MM.1S (cell line): Measurements from ENCODE around the gene LMOD3.

Experiments used
- DNase-seq: peaks from one replicate; pipeline ENCODE4 v3.0.0-alpha.2; 2015
- H2AFZ ChIP-seq: fragments of 300-600 bp; sonication (generic); 2 replicates; pipeline ENCODE4 v1.6.0; 2016; ENCODE audit warnings: antibody characterized with exemption, low read length
- H3F3A ChIP-seq: fragments of 300-600 bp; sonication (generic); 2 replicates; pipeline ENCODE4 v1.6.1; 2016; ENCODE audit warnings: mild to moderate bottlenecking, antibody characterized with exemption, low read length, moderate library complexity, mixed read lengths; ENCODE audit not compliant: insufficient read depth
- H3K27ac ChIP-seq: fragments of 300-600 bp; sonication (generic); 2 replicates; pipeline ENCODE4 v1.5.1; 2016; ENCODE audit warnings: mild to moderate bottlenecking, low read length
- H3K27me3 ChIP-seq: fragments of 300-600 bp; sonication (generic); replicated peaks from 2 replicates; pipeline ENCODE4 v1.6.0; 2016; ENCODE audit warnings: low read length; ENCODE audit not compliant: insufficient read depth
- H3K36me3 ChIP-seq: fragments of 300-600 bp; sonication (generic); replicated peaks from 2 replicates; pipeline ENCODE4 v1.6.1; 2016; ENCODE audit warnings: mild to moderate bottlenecking, low read length, mixed read lengths; ENCODE audit not compliant: insufficient read depth
- H3K4me1 ChIP-seq: fragments of 300-600 bp; sonication (generic); 2 replicates; pipeline ENCODE4 v1.6.1; 2016; ENCODE audit warnings: low read length, mixed read lengths
- H3K4me2 ChIP-seq: fragments of 300-600 bp; sonication (generic); 2 replicates; pipeline ENCODE4 v1.6.0; 2016; ENCODE audit warnings: low read depth, low read length
- H3K4me3 ChIP-seq: fragments of 300-600 bp; sonication (generic); 2 replicates; pipeline ENCODE4 v1.5.1; 2016; ENCODE audit warnings: low read length, mixed read lengths
- H3K79me2 ChIP-seq: fragments of 300-600 bp; sonication (generic); 2 replicates; pipeline ENCODE4 v1.6.1; 2016; ENCODE audit warnings: mixed run types, low read length, mixed read lengths
- H3K9ac ChIP-seq: fragments of 300-600 bp; sonication (generic); 2 replicates; pipeline ENCODE4 v1.6.1; 2016; ENCODE audit warnings: low read length, mixed read lengths
- H3K9me2 ChIP-seq: fragments of 300-600 bp; sonication (generic); replicated peaks from 2 replicates; pipeline ENCODE4 v1.6.1; 2016; ENCODE audit warnings: mild to moderate bottlenecking, low read length, mixed read lengths; ENCODE audit not compliant: insufficient read depth
- H3K9me3 ChIP-seq: fragments of 300-600 bp; sonication (generic); replicated peaks from 2 replicates; pipeline ENCODE4 v1.6.1; 2016; ENCODE audit warnings: mild to moderate bottlenecking, low read length, mixed read lengths; ENCODE audit not compliant: insufficient read depth
- H4K20me1 ChIP-seq: fragments of 300-600 bp; sonication (generic); 2 replicates; pipeline ENCODE4 v1.6.1; 2016; ENCODE audit warnings: mild to moderate bottlenecking, low read length, moderate library complexity, mixed read lengths; ENCODE audit not compliant: insufficient read depth
- CTCF ChIP-seq: fragments of 300-600 bp; sonication (generic); IDR thresholded peaks from 2 replicates; pipeline ENCODE4 v1.5.1; 2016; ENCODE audit warnings: antibody characterized with exemption, low read length, mixed read lengths
- EZH2 ChIP-seq: fragments of 300-600 bp; sonication (generic); optimal IDR thresholded peaks from 2 replicates; pipeline ENCODE3; 2017; ENCODE audit warnings: low read depth, mild to moderate bottlenecking, antibody characterized with exemption, low read length, mixed read lengths
- EZH2phosphoT487 ChIP-seq: fragments of 300-600 bp; sonication (generic); IDR thresholded peaks from 2 replicates; pipeline ENCODE4 v1.6.1; 2018; ENCODE audit warnings: antibody characterized with exemption, low read length

The LMOD3 gene

GRCh38 chr3:69164296-69164695 is 41.9 kb upstream of the LMOD3 start:
- Histone ChIP-seq H3K4me1 (no peaks in the 10 kb centered on the region), H3K79me2 (no peaks in the 10 kb centered on the region), H2AFZ (no peak overlapping the region), H3K36me3 (no peaks in the 10 kb centered on the region), H3K4me2 (no peak overlapping the region), H3K27ac (no peak overlapping the region), H3K9me2 (no peaks in the 10 kb centered on the region), H3K9me3 (no peaks in the 10 kb centered on the region), H3F3A (no peaks in the 10 kb centered on the region), H3K27me3 (no peaks in the 10 kb centered on the region), H3K9ac (no peak overlapping the region), H4K20me1 (no peaks in the 10 kb centered on the region), H3K4me3 (no peak overlapping the region)
- TF ChIP-seq EZH2 (no peak), CTCF (no peak), EZH2phosphoT487 (no peak)
- no peak for DNase-seq

GRCh38 chr3:69162308-69162980 is 40.0 kb upstream of the LMOD3 start:
- no peak overlapping the region for H2AFZ ChIP-seq
- no peak for TF ChIP-seq EZH2phosphoT487
- H3K9ac ChIP-seq: no peak overlapping the region
- H4K20me1 ChIP-seq: no peaks in the 10 kb centered on the region
- no peaks in the 10 kb centered on the region for H3K9me3 ChIP-seq
- H3K9me2 ChIP-seq: no peaks in the 10 kb centered on the region
- no peaks in the 10 kb centered on the region for H3K4me1 ChIP-seq
- H3F3A ChIP-seq: no peaks in the 10 kb centered on the region
- no peak for DNase-seq
- no peak overlapping the region for H3K4me2 ChIP-seq
- no peaks in the 10 kb centered on the region for H3K79me2 ChIP-seq
- no peak overlapping the region for H3K4me3 ChIP-seq
- H3K27me3 ChIP-seq: no peaks in the 10 kb centered on the region
- H3K36me3 ChIP-seq: no peaks in the 10 kb centered on the region
- no peak overlapping the region for H3K27ac ChIP-seq

- Histone ChIP-seq H3K79me2 (no peaks in the 10 kb centered on the region), H3K9me3 (no peaks in the 10 kb centered on the region), H3K9me2 (no peaks in the 10 kb centered on the region), H3K4me3 (no peak overlapping the region), H3K4me2 (no peak overlapping the region), H3F3A (no peaks in the 10 kb centered on the region), H3K4me1 (no peaks in the 10 kb centered on the region), H3K27ac (no peak overlapping the region), H3K9ac (no peak overlapping the region), H4K20me1 (no peaks in the 10 kb centered on the region), H3K36me3 (no peaks in the 10 kb centered on the region), H3K27me3 (no peaks in the 10 kb centered on the region), H2AFZ (0 out of 2 replicates have a peak overlapping the region, but pooled peaks have one; percentile 23)
- peak; percentile 63 for DNase-seq
- no peak for TF ChIP-seq EZH2phosphoT487
- peak; percentile 95 for TF ChIP-seq CTCF
Observed at GRCh38 chr3:69161587-69162307, 39.4 kb upstream of the LMOD3 start.

GRCh38 chr3:69160525-69160924 is 38.1 kb upstream of the LMOD3 start:
- Histone ChIP-seq H4K20me1 (no peaks in the 10 kb centered on the region), H3F3A (no peaks in the 10 kb centered on the region), H3K27ac (no peak overlapping the region), H3K79me2 (no peaks in the 10 kb centered on the region), H3K4me1 (no peaks in the 10 kb centered on the region), H3K9ac (no peak overlapping the region), H3K9me2 (no peaks in the 10 kb centered on the region), H3K9me3 (no peaks in the 10 kb centered on the region), H3K4me3 (no peak overlapping the region), H3K27me3 (no peaks in the 10 kb centered on the region), H3K36me3 (no peaks in the 10 kb centered on the region), H2AFZ (no peak overlapping the region), H3K4me2 (no peak overlapping the region)
- TF ChIP-seq EZH2 (no peak), EZH2phosphoT487 (no peak), CTCF (no peak)
- DNase-seq: no peak
